Activated CD4-positive, alpha-beta T cell treated with anti-CD3 and anti-CD28 coated beads, Interleukin-2, amount 10 ng/mL, durations not matched to agents 7 days and 5 days (primary cell): ENCODE results near the gene KAT2B. TPM values are rescaled to one million over a fixed set of nuclear protein-coding genes. Genes with fewer than 3 reads are reported as not detected.

Experiments
- CTCF ChIA-PET: fragments of 350-600 bp; sonication (Branson Sonifier 250); formaldehyde crosslinking; loops from one replicate; lab custom pipeline; 2021; ENCODE audit warnings: antibody characterized with exemption; lab: Charles Lee
- POLR2A ChIA-PET: fragments of 350-600 bp; sonication (Branson Sonifier 250); formaldehyde crosslinking; loops from one replicate; lab custom pipeline; 2021; ENCODE audit warnings: antibody characterized with exemption; lab: Charles Lee
- DNase-seq: peaks from one replicate; pipeline ENCODE4 v3.0.0-alpha.2; 2020
- H3K27ac Mint-ChIP-seq: one replicate; pipeline ENCODE4 v1.8.0; 2021; ENCODE audit warnings: mild to moderate bottlenecking, moderate library complexity, mixed read lengths
- H3K27me3 Mint-ChIP-seq: one replicate; pipeline ENCODE4 v1.8.0; 2021; ENCODE audit warnings: mixed read lengths
- H3K36me3 Mint-ChIP-seq: one replicate; pipeline ENCODE4 v1.8.0; 2021; ENCODE audit warnings: low read depth, mixed read lengths
- H3K4me1 Mint-ChIP-seq: one replicate; pipeline ENCODE4 v1.8.0; 2021; ENCODE audit warnings: mixed read lengths
- H3K4me3 Mint-ChIP-seq: one replicate; pipeline ENCODE4 v1.8.0; 2021; ENCODE audit warnings: mild to moderate bottlenecking, moderate library complexity, mixed read lengths
- H3K9me3 Mint-ChIP-seq: one replicate; pipeline ENCODE4 v1.8.0; 2021; ENCODE audit warnings: mixed read lengths
- total RNA-seq, 2 experiments: library from RNA; stranded (reverse); gene quantifications; one replicate each; pipeline ENCODE4 v1.2.3, GENCODE V29; 2021

Gene KAT2B
- total RNA-seq, 2 experiments from 2014 or later: 84.5 to 91.3 TPM

DNA sequence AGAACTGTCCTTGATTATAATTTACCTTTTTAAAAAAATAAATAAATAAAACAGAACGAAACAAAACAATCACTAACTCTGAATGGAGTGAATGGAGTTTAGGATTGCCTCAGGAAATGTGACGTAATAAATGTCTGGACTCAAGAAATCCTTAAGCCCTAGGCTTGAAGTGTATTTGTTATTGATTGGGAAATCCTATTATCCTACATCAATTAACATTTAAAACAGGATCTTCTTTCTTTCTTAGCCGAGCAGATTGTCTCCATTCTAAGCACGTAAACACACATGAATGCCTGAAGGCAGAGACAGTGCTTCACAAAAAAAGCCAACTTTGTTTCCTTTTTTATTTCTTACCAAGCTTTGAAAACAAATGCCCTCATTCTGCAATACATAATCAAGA lies 33.4 kb downstream of the KAT2B start:
- H3K27ac Mint-ChIP-seq: no peak overlapping the region
- H3K4me1 Mint-ChIP-seq: peaks cover 10% of the 10 kb centered on the region
- ChIA-PET POLR2A (no interaction called here), CTCF (interaction anchor here (1.4 kb wide), 1 partner anchor 33 kb away, joined by 3 read pairs; the partner anchor contains the start of gene KAT2B)
- no peak for DNase-seq
- H3K36me3 Mint-ChIP-seq: peaks cover 57% of the 10 kb centered on the region
- H3K4me3 Mint-ChIP-seq: no peak overlapping the region
- no peaks in the 10 kb centered on the region for H3K9me3 Mint-ChIP-seq
- no peaks in the 10 kb centered on the region for H3K27me3 Mint-ChIP-seq

DNA sequence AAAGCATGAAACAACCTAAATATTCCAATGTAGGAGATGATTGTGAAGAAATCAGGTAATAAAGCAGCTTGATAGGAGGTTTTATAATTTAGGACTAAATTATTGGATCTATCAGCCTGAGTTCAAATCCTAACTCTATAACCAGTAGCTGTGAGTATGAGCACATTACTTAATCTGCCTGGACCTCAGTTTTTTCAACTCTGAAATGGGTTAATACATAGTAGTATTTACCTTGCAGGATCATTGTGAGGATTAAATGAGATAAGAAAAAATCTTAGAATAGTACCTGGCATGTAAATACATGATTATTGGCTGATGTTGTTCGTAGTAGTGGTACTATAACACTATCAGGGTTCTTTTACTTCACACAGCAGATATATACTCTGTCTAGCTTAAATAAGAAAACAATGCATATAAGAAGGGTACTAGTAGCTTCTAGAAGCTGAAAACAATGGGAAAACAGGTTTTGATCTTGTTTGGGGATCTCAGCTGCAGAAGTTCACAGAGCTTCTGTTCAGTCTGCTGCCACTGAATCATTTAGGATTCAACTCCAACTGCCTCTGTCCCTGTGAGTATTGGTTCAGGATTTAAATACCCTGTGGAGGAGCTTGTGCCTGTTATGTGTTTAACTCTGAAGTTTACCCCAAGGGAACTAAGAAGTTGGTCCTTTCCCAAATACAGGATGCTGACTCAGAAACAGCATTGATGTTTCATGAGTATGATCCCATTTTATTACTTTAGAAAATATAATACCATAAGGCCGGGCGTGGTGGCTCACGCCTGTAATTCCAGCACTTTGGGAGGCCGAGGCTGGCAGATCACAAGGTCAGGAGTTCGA lies 34.2 kb downstream of the KAT2B start:
- ChIA-PET POLR2A (no interaction called here), CTCF (interaction anchor here (0.6 to 1.4 kb wide), 3 partner anchors 22 to 189 kb away, joined by 3 to 4 read pairs (median 3); partner anchors contain the start of gene KAT2B)
- Mint-ChIP-seq H3K27ac (no peak overlapping the region), H3K27me3 (no peaks in the 10 kb centered on the region), H3K9me3 (no peaks in the 10 kb centered on the region), H3K36me3 (peaks cover 56% of the 10 kb centered on the region), H3K4me3 (no peak overlapping the region), H3K4me1 (peaks cover 6% of the 10 kb centered on the region)
- DNase-seq: no peak

DNA sequence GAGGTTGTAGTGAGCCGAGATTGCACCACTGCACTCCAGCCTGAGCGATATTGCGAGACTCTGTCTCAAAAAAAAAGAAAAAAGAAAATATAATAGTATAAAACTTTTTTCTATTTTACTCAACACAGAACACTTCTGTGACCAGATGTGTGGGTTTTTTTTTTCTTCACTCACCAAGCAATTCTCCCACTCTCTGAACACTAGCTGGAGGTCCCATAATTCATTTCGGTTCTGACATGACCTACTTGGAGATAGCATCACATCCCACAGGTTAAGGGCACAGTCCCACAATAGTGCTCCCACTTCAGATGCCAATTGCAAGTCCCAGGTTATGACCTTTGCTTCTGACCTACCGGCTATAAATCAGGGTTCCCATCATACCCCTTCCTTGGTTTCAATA lies 35.0 kb downstream of the KAT2B start:
- Mint-ChIP-seq H3K9me3 (no peaks in the 10 kb centered on the region), H3K27me3 (no peaks in the 10 kb centered on the region), H3K36me3 (peaks cover 59% of the 10 kb centered on the region), H3K4me1 (peaks cover 8% of the 10 kb centered on the region), H3K27ac (no peak overlapping the region), H3K4me3 (no peak overlapping the region)
- DNase-seq: no peak
- CTCF ChIA-PET: interaction anchor here (1.2 kb wide), 2 partner anchors 9 to 23 kb away, joined by 3 read pairs; no protein-coding TSS in a partner anchor
- POLR2A ChIA-PET: no interaction called here

DNA sequence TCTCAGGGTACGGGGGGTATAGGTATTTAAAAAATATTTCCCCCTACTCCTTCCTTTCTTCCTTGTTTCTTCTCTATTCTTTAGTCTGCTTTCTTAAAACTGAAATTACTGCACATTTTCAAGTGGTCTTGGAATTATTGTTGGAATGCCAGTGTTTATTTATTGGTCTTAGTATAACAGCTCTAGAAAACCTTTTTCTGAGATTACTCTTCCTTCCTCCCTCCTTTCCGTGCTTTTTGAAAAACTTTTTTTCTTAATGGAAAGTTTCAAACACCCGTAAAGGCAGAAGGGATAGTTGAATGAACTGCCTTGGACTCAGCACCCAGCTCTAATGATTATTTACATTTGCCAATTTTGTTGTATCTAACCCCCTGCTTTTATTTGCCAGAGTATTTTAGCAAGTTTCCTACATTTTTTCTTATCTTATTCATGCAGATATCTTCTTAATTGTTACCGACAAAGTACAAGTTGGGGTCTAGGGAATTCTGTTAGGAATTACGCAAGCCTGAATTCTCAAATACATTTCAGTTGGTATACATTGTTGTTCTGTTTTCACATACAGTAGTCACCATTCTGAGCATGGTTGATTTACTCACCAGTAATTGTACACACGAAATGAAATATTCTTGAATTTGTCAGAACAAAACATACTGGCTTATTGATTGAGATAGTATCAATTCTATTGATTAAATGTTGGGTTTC lies 36.2 kb downstream of the KAT2B start:
- H3K27ac Mint-ChIP-seq: no peak overlapping the region
- ChIA-PET POLR2A (no interaction called here), CTCF (interaction anchor here (0.7 to 1.8 kb wide), 5 partner anchors 8 to 82 kb away, joined by 3 to 4 read pairs (median 3); no protein-coding TSS in a partner anchor)
- H3K4me1 Mint-ChIP-seq: peaks cover 20% of the 10 kb centered on the region
- H3K4me3 Mint-ChIP-seq: no peak overlapping the region
- H3K9me3 Mint-ChIP-seq: no peaks in the 10 kb centered on the region
- H3K27me3 Mint-ChIP-seq: no peaks in the 10 kb centered on the region
- H3K36me3 Mint-ChIP-seq: peaks cover 66% of the 10 kb centered on the region
- no peak for DNase-seq

DNA sequence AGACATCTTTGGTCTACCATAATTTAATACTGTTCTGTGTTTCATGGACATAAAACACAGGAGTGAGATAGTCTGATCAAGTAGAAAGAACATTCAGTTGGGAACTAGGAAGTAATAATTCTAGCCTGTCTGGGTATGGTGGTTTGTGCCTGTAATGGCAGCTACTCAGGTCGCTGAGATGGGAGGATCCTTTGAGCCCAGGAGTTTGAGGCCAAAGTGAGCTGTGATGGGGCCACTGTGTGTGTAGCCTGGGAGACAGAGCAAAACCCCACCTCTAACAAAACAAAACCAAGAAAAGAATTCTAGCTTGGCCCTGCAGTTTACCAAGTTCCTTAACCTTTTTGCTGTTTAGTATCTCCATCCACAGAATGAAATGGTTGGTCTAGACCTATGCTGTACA lies 36.8 kb downstream of the KAT2B start:
- Mint-ChIP-seq H3K4me1 (peaks cover 19% of the 10 kb centered on the region), H3K4me3 (no peak overlapping the region), H3K9me3 (no peaks in the 10 kb centered on the region), H3K36me3 (peaks cover 61% of the 10 kb centered on the region), H3K27me3 (no peaks in the 10 kb centered on the region), H3K27ac (no peak overlapping the region)
- DNase-seq: no peak
- POLR2A ChIA-PET: no interaction called here
- CTCF ChIA-PET: interaction anchor here (1.0 to 1.8 kb wide), 2 partner anchors 8 to 16 kb away, joined by 3 to 4 read pairs; no protein-coding TSS in a partner anchor

DNA sequence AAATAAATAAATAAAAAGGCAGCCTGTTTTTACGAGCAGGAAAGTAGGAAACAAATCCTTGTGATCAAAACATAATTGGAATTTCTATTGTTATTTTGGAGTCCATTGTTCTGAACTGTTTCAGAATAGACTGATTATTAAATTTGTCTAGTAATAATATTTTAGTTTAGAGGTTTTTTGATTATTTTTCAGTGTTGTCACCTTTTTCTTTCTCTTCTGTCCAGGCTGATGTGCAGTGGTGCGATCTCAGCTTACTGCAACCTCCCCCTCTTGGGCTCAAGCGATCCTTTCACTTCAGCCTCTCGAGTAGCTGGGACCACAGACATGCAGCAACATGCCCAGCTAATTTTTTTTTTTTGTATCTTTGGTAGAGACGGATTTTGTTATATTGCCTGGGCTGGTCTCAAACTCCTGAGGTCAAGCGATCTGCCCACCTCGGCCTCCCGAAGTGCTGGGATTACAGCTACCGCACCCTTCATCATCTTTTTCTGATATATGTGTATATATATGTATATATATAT lies 38.0 kb downstream of the KAT2B start:
- Mint-ChIP-seq H3K4me1 (peaks cover 17% of the 10 kb centered on the region), H3K36me3 (peaks cover 56% of the 10 kb centered on the region), H3K4me3 (no peak overlapping the region), H3K27me3 (no peaks in the 10 kb centered on the region), H3K27ac (no peak overlapping the region), H3K9me3 (no peaks in the 10 kb centered on the region)
- ChIA-PET POLR2A (no interaction called here), CTCF (interaction anchor here (0.6 to 1.5 kb wide), 3 partner anchors 9 to 49 kb away, joined by 3 to 4 read pairs (median 3); partner anchors contain the start of gene KAT2B)
- DNase-seq: no peak

DNA sequence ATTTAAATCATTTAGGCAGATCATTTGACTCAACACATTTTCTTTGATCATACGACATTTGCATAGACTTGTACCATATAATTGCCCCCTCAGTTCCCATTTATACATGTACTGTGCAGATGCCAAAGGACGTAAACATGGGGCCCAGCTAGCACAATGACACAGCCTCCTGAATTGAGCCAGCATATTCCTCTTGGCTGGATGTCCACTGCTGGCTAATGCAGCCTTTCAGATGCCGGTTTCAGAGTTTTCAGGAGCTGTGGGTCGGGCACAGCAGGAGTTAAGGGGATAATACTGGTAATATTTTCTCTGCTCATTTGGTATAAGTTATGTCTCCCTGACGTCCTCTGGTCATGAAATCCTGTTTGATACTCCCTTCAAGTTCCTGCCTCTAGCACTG lies 39.4 kb downstream of the KAT2B start:
- H3K9me3 Mint-ChIP-seq: no peaks in the 10 kb centered on the region
- peaks cover 55% of the 10 kb centered on the region for H3K36me3 Mint-ChIP-seq
- H3K27me3 Mint-ChIP-seq: no peaks in the 10 kb centered on the region
- no peak overlapping the region for H3K27ac Mint-ChIP-seq
- DNase-seq: no peak
- no peak overlapping the region for H3K4me3 Mint-ChIP-seq
- peaks cover 23% of the 10 kb centered on the region for H3K4me1 Mint-ChIP-seq
- POLR2A ChIA-PET: no interaction called here
- CTCF ChIA-PET: interaction anchor here (1.1 to 1.5 kb wide), 3 partner anchors 11 to 23 kb away, joined by 3 read pairs; no protein-coding TSS in a partner anchor

DNA sequence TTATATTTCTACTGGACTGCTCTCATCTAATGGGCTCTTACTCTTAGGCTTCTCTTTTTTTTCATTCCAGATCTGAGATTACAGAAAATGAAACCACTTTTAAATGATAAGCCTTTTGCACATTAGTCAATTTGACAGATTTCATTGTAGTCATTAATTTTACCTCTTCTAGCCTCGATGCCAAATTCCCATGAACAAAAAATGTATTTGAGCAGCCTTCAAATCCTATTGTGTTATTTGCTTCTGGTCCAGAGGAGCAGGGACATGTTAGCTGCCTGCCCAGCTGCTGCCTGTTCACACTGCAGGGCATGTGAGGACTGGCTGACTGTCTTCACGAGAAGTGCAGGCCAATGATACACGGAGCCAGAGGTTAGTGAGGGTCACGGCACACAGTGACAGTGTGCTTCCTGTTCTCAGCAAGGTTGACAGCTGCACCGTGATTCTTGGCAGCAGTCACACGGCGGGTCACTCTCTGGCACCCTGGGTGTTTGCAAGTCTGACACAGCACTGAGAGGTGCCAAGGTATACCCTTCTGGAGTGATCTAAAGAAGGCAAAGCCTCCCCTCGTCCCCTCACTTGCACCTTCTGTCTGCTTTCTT lies 40.8 kb downstream of the KAT2B start:
- no peaks in the 10 kb centered on the region for H3K9me3 Mint-ChIP-seq
- H3K27me3 Mint-ChIP-seq: no peaks in the 10 kb centered on the region
- CTCF ChIA-PET: interaction anchor here (1.6 kb wide), 1 partner anchor 40 kb away, joined by 3 read pairs; no protein-coding TSS in a partner anchor
- POLR2A ChIA-PET: no interaction called here
- H3K4me1 Mint-ChIP-seq: peaks cover 23% of the 10 kb centered on the region
- DNase-seq: peak; percentile 19
- H3K4me3 Mint-ChIP-seq: no peak overlapping the region
- peaks cover 53% of the 10 kb centered on the region for H3K36me3 Mint-ChIP-seq
- H3K27ac Mint-ChIP-seq: peak overlapping the region; percentile 79

DNA sequence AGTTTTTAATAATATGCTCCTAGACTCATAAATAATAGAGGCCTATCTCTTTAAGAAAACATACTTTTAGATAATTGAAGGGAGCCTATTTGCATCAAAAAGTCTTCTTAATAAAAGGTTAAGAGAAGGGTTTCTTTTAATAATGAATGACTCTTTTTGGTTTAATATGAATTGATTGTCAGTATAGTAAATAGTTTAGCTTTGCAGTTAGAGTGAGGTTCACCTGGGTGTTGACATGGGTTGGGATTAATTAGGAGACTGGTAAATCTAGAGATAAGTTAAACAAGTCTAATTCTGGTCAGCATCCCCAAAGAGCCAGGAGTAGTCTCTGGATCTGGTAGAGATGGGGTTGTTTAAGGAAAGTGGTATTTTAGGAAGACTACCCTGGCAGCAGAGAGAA lies 43.0 kb downstream of the KAT2B start:
- Mint-ChIP-seq H3K4me3 (no peak overlapping the region), H3K36me3 (peaks cover 56% of the 10 kb centered on the region), H3K9me3 (peaks cover 5% of the 10 kb centered on the region), H3K27ac (no peak overlapping the region), H3K27me3 (no peaks in the 10 kb centered on the region), H3K4me1 (peaks cover 25% of the 10 kb centered on the region)
- ChIA-PET CTCF (interaction anchor here (1.2 to 1.7 kb wide), 2 partner anchors 10 to 20 kb away, joined by 3 to 4 read pairs; no protein-coding TSS in a partner anchor), POLR2A (no interaction called here)
- no peak for DNase-seq

DNA sequence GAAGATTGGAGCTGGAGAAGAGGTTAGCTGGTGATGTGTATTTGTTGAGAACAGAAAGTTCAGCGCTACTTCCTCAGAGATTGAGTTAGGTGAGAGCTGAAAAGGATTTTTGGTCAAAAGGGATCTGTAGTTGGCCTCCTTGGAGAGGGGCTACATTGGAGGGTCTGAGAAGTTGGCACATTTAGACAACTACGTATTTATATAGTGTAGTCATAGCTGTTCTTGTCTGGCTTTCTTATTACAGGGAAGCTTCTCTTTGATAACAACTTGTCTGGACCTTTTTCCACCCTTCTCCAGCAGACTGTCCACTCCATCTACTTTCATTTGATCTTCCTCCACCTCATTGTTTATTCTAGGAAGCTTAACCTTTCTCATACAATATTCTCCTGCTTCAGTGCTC lies 43.7 kb downstream of the KAT2B start:
- Mint-ChIP-seq H3K4me1 (peaks cover 27% of the 10 kb centered on the region), H3K27ac (peak overlapping the region; percentile 4), H3K9me3 (peaks cover 12% of the 10 kb centered on the region), H3K27me3 (no peaks in the 10 kb centered on the region), H3K36me3 (peaks cover 57% of the 10 kb centered on the region), H3K4me3 (no peak overlapping the region)
- ChIA-PET POLR2A (no interaction called here), CTCF (interaction anchor here (1.2 to 1.7 kb wide), 3 partner anchors 8 to 19 kb away, joined by 3 to 4 read pairs (median 3); no protein-coding TSS in a partner anchor)
- no peak for DNase-seq

DNA sequence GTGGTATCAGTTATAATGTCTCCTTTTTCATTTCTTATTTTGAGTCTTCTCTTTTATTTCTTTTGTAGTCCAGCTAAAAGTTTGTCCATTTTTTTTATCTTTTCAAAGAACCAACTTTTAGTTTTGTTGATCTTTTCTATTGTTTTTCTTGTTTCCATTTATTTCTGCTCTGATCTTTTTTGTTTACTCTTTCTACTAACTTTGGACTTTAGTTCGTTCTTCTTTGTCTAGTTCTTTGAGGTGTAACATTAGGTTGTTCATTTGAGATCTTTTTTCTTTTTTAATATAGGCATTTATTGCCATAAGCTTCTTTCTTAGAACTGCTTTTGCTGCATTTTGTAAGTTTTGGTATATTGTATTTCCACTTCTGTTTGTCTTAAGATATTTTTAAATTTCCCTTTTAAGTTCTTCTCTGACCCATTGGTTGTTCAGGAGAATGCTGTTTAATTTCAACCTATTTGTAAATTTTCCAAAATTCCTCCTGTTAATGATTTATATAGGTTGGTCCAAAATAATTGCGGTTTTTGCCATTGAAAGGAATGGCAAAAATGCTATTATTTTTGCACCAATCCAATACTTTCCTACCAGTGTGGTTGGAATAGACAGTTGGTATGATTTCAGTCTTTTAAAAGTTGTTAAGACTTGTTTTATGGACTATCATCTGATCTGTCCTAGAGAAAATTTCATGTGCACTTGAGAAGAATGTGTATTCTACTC lies 51.2 kb downstream of the KAT2B start:
- Mint-ChIP-seq H3K4me3 (no peak overlapping the region), H3K27me3 (no peaks in the 10 kb centered on the region), H3K4me1 (peaks cover 11% of the 10 kb centered on the region), H3K9me3 (peaks cover 24% of the 10 kb centered on the region), H3K27ac (no peak overlapping the region), H3K36me3 (peaks cover 80% of the 10 kb centered on the region)
- CTCF ChIA-PET: interaction anchor here (0.6 kb wide), 1 partner anchor 84 kb away, joined by 3 read pairs; no protein-coding TSS in a partner anchor
- POLR2A ChIA-PET: no interaction called here
- DNase-seq: no peak

DNA sequence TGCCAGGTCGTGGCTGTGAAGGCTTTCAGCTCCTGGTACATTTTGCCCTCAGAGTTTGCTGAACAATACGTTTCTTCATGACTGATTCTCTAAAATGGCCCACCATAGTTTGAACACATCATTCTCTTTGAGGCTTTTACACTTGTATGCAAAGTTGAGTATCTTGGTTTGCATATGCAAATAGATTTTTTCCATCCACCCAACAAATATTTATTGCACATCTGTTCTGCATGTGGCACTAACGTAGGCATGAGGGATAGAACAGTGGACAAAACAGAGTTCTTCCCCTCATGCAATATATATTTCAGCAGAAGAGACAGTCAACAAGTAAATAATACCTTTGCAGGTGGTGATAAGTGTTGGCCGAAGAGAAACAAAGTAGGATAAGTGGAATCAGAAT lies 55.2 kb downstream of the KAT2B start:
- Mint-ChIP-seq H3K4me3 (no peak overlapping the region), H3K9me3 (peaks cover 2% of the 10 kb centered on the region), H3K27ac (no peak overlapping the region), H3K27me3 (no peaks in the 10 kb centered on the region), H3K4me1 (peaks cover 31% of the 10 kb centered on the region), H3K36me3 (peaks cover 73% of the 10 kb centered on the region)
- ChIA-PET CTCF (no interaction called here), POLR2A (no interaction called here)
- DNase-seq: no peak
